NCI-H460 (cell line): ENCODE results near the gene CRHR2. TPM values are rescaled to one million over a fixed set of nuclear protein-coding genes. Genes with fewer than 3 reads are reported as not detected.

Experiments used
- DNase-seq: peaks from one replicate; pipeline ENCODE4 v3.0.0-alpha.2; 2016; ENCODE audit warnings: low read depth; ENCODE audit errors: extremely low read depth
- total RNA-seq: library from RNA; depleted of rRNA; stranded (reverse); fragments of >200 nt; shearing (Covaris generic); gene quantifications from 2 replicates; pipeline ENCODE4 v1.2.3, GENCODE V29; 2014

The CRHR2 gene
- total RNA-seq, 1 experiment from 2014 or later, result not detected

DNA sequence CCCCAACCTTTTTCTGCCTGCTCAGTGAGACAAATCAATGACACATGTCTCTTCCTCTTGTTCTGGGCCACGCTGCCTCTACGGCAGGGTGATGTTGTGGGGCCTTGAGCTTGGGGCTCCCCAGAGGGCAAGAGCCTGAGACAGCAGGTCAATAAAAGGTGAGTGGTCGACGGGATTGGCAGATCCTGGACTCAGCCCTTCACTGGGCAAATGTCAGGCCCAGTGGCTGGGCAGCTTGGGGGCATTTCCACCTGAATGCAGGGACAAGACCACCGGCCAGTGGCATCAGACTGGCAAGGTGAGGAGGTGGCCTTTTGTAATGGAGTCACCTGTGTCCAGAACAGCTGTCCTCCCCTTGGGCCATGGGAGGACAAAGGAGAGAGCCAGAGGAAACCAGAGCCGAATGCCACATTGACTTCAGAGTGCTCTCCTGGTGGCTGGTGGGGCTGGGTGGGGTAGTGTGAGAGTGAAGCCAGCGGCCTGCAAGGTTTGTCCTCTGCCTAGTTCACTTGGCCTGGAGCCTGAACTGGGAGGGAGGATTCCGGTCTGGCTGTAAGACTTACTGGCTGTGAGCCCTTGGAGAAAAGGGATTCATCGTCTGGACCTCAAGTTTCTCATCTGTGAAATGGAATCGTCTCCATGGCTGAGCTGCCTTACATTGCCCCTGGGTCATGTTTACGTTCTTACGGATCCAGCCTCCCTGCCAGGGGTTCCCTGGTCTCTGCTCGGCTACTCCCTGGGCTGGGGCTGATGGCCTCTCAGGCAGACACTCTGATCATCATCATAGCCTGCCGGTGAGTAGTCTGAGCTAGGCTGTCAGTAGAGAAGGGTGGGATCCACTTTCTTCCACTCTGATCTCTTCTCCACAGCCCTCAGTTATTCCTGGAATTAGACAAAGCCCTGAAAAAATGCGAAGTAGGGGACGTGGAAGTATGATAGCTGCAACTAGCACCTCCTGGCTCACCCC, 25.4 kb upstream of the CRHR2 start:
- no peak for DNase-seq

DNA sequence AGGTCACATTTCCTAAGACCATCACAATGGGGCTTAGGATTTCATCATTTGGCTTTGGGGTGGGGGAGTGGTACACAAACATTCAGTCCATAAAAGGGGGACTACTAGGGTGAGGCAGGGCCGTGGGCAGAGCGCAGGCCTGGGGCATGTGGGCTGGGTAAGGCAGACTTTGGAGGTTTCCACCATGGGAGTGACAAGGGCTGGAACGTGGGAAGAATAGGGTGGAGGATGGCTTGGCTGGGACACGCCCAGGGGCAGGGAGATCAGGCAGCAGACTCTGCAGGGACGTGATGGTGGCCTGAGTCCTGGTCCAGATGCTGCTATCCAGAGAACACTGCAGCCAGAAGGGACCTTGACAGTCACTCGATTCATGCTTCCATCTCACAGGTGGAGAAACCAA, 24.7 kb upstream of the CRHR2 start:
- no peak for DNase-seq

DNA sequence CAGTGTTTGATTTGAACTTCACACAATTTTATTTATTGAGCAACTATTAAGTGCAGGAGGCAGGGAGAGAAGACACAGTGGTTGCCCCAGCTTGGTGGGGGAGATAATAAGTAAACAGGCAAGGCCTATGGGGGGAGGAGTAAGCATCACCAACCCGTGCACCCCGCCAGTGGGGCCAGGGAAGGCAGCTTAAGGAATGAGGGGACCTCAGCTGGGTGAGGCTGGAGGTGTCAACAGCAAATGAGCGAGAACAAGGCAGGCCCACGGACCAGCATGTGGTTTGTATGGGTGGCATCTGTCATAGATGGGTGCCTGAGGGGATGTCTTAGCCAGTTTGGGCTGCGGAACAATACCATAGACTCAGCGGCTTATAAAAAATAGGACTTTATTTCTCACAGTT, 24.1 kb upstream of the CRHR2 start:
- no peak for DNase-seq

DNA sequence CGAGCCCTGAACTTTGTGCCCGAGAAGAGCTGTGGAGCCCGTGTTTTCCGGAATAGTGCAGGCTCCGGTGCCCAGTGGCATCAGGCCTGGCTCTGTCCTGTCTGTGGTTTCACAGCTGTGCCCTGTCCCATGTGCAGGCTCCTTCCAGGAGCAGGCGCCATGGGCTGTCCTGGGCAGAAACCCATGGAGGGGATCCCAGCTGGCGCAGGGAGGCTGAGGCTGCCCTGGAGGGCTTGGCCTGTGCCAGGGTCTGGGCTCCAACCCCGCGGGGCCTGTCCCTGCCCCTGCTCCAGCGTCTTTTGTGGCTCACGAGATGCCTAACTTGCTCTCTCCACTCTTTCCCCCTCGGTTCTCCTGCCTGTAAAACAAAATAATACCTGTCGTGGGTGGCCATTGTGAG, 23.3 kb upstream of the CRHR2 start:
- DNase-seq, result no peak

DNA sequence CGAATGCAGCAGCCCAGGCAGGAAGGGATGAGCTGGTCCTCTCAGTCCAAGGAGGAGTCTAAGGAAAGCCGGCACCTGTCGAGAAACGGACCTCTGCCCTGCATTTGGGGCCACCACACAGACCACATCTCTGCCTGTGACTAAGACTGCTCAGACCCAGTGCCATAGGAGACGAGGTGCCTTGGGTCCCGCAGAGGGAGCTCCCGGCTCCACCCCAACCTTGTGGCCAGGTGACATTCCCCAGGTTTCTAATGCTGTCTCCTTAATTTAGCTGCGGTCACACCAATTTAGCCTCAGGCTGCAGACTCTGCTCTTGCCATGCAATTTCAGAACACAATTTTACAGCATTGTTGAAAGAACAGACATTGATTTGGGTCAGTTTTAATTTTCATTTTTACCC, 22.8 kb upstream of the CRHR2 start:
- no peak for DNase-seq

DNA sequence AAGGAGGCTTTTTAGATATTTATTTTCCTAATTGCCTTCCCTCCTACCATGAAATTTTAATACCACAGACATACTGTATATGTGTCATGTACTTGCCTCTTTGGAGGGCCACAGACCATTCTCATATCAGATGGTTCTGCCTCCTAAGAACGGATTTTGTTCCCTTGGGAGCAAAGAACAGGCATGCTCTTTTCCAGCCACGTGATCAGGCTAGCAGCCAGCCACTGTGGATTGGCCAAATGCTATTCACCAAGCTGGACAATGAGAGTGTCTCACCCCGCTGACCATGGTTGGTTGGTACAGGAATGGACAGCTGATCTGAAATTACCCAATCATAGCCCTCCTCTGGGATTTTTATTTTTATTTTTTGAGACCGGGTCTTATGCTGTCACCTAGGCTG, 21.5 kb upstream of the CRHR2 start:
- DNase-seq, result no peak

DNA sequence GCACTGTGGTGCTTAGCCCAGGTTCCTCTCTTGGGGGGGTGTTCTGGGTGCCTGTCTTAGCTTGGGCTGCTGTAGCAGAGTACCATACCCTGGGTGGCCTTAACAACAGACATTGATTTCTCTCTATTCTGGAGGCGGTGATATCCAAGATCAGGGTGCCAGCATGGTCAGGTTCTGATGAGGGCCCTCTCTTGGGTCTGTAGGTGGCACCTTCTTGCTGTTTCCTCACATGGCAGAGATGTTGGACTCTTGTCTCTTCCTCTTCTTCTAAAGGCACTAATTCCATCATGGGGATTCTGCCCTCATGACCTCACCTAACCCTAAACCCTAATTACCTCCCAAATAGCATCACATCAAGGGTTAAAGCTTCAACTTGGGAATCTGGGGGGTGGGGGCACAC, 19.9 kb upstream of the CRHR2 start:
- DNase-seq, result no peak

DNA sequence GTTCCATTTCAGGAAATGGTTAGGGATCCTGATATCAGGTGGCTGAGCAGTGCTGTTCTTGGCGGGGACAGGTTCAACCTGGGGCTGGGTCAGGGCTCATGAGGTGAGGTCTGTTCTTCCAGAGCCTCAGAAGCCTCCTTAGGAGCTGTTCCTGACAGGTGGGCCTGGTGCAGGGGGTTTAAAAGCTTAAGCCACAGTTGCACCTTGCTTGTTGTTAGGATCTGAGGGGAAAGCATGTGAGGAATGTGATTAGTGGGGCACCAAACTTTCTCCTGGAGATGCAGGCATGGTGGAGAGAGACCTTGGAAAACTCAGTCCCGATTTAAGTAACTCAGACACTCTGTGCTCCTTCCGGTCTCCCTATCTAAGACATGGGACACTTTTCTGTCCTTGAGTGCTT, 18.7 kb upstream of the CRHR2 start:
- no peak for DNase-seq

DNA sequence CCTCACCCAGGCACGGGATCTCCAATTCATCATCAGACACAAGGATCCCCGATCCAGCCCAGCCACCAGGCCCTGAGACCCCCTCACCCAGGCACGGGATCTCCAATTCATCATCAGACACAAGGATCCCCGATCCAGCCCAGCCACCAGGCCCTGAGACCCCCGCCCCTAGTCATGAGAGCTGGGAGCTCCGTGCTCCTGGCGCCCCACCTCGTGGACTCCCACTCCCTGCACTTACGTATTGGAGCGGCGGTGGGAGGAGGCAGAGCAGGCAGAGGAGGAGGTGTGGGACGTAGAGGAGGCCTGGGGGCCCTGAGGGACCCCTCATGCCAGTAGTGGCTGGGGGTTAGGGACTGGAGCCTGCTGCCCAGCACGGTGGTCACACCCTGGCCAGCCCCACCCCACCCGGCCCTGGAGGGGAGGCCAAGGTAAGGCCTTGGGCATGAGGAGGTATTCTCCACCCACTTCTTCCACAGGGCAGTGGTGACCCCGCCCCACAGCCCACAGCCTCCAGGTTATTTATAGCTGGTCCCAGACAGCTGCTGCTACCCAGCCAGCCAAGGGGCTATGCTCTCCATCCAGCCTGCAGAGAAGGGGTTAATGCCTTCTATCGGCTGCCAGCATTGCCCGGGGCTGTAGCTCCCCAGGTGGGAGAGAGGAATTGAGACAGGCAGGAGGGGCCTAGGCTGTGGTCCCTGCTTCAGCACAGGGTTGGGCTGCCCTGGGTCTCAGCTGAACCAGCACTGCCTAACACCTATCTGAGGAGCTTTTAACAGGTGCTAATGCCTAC, 17.6 kb upstream of the CRHR2 start:
- no peak for DNase-seq

DNA sequence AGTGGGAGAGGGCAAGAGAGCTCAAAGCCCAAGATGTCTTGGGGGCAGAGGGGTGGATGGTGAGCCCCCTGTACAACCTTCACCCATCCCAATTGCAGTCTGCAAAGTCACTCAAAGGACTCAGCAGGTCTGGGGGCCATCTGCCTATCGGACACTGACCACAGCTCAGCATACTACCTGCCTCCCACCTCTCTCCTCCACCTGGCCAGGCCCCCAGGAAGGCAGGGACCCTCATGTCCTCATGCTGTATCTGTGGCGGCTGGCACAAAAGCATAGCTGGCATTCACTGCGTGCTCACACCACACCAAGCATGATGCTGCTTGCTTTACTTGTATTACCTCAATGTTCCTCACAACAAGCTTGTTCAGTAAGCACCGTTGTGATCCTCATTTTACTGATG, 16.2 kb upstream of the CRHR2 start:
- no peak for DNase-seq

DNA sequence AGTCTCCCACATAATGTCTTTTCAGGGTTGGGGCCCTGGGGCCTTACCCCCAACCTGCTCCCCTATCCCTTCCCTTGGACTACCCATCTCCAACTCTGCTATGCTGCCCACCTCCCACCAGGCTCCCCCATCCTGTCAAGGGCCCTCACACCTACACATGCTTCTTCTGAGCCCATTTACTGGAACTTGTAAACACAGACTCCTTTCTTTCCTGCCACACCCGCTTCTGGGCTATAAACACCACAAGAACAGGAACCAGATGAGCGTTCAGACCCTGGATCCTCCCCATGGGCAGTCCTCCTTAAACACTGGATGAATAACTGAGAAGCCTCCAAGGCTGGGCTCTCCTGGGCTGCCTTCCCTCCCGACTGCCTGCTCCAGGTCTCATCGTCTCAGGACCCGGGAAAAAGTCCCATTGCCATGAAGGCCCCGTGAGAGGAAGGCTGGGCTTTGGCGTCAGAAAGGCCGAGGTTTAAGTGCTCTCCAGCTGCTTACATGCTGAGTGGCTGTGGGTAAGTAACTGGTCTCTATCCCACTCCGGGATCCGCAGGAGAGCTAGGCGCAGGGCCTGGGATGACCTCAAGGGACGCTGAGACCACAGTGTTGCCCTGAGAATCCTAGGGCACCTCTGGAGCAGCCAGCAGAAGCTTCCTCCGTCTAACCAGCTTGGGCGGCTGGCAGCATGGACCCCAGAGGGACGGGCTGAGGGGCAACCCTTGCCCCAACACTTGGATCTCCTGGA, 15.6 kb upstream of the CRHR2 start:
- no peak for DNase-seq

DNA sequence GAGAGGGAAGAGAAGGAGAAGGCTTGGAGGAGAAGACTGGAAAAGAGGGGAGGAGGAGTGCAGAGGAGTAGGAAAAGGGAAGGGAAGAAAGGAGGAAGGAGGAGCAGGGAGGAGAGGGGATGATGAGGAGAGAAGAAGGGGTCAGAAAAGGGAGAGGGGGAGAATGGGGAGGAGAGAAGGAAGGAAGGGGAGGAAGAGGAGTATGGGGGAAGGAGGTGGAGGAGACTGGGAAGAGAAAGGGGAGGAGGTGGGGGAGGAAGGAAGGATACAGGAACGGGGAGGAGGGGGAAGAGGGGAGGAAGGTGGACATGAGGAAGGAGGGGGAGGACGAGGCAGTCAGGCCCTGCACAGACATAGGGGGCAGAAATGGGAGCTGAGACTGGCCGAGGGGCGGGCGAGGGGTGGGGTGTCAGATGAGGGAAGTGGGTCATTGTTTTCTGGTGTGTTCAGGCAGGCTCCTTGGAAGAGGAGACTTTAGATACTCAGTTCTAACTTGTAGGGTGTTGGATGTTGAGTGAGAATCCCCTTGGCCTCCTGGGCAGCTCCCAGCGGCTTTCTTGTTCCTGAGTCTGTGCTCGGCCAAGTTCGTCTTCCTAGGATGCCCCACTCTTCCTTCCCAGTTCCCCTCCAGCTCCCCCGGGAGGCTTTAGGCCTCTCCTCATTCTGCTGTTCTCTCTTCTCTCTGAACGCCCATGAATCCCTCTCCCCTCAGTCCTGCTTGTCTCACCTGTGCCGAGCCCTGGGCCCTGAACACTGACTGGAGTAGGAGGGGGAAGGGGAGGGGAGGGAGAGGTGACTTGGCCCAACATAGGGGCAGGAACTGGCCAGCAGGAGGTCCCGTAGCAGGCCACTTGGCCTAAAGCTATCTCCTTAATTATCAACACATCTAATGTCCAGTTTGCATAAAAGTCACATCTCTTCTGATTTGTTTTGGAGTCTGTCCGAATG, 12.8 kb upstream of the CRHR2 start:
- no peak for DNase-seq

DNA sequence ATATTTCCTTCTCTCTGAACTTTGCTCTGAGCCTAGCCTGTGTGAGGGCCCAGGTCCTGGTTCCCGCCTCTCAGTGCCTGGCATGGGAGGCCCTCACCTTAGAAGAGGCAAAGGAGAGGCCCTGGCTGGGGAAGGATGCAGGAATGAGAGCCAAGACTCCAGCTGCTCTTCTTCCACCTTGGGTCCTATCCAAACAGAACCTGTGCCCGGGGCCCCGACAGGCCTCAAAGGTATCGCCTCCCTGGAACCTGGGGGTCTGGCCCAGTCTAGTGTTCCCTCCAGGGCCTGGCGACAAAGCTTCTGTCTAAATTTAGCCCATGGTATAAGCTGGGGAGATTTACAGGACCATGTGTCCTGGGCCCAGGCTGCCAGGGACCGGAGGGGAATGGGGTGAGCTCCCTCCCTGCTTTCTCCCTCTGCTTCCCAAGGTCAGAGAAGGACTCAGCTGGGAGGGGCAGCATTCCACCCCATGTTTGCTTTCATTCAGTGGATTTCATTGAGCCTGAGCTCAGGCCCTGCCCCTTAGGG, 12.0 kb upstream of the CRHR2 start:
- DNase-seq, result no peak

DNA sequence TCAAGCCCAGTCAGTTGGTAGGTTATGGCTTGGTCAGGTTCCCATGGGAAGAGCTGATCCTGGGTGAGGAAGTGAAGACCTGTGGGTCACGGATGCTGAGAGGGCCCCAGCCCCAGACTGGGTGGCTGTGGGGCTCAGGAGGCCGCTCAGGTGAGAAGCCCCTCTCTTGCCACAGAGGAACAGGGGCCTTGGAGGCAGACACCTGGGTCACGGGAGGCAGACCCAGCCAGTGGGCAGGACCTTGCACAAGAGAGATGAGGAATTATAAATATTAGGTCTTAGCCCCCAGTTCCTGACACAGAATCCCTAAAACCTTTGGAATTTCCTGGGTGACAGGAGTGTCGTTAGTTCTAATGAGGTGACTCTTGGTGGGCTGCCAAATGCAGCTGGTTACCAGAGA, 10.6 kb upstream of the CRHR2 start:
- DNase-seq, result no peak

DNA sequence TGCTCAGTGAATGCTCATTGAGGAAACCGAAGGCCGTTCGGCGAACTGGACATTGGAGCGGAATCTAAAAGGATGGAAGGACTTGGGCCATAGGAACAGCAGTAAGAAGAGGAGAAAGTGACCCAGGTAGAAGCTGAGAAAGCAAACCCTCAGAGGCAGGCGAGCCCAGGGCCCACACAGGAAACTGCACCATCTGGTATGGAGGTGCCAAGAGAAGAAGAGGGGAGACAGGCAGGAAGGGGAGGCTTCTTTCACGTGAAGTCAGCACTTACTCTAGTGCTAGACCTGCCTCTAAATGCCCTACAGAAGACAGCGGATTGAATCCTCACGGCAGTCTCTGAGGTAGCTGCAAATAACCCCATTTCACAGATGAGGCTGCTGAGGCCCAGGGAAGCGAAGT, 10.2 kb upstream of the CRHR2 start:
- DNase-seq, result no peak

DNA sequence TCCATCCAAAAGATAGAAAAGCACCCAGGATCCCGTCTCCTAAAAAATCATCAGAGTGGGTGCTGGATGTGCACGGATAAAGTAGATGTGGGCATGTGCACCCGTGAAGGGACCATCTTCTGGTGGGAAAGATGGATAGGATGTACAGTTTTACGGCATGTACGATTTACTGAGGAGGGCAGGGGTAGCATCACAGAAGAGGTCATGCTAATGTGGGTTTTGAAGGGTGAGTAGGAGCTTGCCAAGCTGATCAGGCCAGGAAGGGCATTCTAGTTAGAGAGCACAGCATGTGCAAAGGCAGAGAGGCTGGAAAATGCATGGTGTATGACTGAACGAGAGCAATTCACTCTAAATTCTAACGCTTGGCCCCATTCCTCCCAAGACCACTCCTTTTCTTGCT, 7.8 kb upstream of the CRHR2 start:
- no peak for DNase-seq

DNA sequence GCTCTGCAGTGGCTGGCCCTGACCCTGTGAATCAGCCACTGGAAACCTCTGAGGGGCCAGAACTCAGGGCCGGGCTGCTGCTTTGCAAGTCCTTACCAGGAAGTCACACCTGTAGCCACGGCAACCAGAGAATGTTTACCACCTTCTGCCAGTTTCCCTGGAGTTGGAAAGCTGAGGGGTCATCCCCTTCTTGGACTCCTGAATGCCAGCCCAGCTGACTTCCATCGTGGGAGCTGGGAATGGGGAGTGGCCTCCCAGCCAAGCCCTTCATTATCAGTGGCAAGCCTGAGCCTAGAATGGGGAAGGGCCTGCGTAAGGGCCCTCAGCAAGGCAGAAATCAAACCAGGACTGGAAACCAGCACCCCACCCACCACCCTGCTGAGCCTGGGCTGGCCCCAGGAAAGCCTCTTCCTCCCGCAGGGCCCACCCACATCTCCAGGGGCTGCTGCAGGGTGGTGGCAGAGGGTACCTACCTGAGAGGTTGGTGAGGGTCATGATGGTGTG, 6.5 kb upstream of the CRHR2 start:
- no peak for DNase-seq

DNA sequence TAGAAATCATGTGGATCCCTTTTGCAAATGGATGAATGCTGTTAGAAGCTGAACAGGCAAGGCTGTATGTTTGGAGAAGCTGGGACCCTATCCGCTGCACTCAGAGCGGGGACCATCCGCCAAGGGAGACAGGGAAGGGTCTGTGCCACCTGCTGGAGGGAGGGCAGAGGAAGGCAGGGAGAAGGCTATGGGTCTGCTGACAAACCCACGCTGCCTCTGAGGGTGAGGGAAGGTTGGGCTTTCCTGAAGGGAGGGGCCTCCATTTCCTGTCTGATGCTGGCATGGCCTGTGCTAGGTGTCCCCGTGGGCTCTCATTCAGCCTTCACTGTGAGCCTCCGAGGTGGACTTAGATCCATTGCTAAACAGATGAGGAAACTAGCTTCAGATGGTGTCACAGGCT, 5.3 kb upstream of the CRHR2 start:
- no peak for DNase-seq

DNA sequence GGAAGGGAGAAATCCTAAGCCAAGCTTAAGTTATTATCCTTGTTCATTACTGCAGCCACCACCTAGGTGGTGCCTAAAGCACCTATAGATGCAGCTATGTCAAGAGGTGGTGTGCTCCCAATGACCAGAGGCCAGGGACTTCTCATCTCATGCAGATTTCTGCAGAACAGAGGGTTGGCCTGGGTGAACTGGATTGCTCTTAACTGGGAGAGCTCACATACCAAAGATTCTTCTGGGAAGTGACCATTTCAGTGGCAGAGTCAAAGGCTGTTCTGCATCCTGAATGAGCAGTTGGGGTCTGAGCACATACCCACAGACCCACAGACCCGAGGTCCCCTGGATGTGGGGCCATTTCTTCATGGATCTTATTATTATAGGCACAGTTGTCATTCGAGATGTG, 2.1 kb upstream of the CRHR2 start:
- no peak for DNase-seq

DNA sequence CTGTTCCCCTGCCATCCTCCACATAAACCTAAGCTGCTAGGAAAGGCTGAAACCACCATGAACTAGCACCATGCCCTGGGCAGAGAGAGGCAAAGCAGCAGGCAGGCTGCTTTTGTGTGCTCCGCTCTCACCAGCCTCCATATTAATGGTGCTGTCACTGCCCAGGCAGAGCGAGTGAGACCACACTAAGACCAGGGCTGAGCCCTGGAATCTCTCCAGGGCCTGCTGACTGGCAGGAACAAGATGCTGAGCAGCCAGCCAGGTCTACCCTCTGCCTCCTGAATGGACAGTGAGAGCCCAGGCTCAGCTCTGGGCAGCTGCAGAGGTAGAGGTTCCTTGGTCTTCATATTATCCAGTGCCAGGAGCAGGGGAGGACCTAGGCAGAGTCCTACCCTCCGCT, 1.6 kb upstream of the CRHR2 start:
- no peak for DNase-seq
